Middle frontal gyrus (tissue), 1 donor: ENCODE data around the gene ASB16.
A peak's percentile ranks its signal among the peaks of the same experiment; 100 is the strongest.
"Not testable (repeated sequence)": the region's sequence is repeated elsewhere in the genome, so short reads cannot be mapped to it uniquely, and the experiment has no call there.

Experiments
- DNase-seq: peaks from one replicate; pipeline ENCODE4 v3.0.0-alpha.2; 2015; ENCODE audit warnings: low spot score; ENCODE audit errors: extremely low spot score

Gene ASB16, protein sequence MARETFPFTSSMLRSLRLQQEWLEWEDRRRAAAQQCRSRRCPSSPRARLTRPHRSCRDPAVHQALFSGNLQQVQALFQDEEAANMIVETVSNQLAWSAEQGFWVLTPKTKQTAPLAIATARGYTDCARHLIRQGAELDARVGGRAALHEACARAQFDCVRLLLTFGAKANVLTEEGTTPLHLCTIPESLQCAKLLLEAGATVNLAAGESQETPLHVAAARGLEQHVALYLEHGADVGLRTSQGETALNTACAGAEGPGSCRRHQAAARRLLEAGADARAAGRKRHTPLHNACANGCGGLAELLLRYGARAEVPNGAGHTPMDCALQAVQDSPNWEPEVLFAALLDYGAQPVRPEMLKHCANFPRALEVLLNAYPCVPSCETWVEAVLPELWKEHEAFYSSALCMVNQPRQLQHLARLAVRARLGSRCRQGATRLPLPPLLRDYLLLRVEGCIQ

GRCh38 chr17:44170499-44171201, at the start of gene ASB16:
TSS of gene ASB16 (plus strand) at chr17:44170704. CDS start at chr17:44170790, 86 bp downstream.
- DNase-seq: no peak

DNA sequence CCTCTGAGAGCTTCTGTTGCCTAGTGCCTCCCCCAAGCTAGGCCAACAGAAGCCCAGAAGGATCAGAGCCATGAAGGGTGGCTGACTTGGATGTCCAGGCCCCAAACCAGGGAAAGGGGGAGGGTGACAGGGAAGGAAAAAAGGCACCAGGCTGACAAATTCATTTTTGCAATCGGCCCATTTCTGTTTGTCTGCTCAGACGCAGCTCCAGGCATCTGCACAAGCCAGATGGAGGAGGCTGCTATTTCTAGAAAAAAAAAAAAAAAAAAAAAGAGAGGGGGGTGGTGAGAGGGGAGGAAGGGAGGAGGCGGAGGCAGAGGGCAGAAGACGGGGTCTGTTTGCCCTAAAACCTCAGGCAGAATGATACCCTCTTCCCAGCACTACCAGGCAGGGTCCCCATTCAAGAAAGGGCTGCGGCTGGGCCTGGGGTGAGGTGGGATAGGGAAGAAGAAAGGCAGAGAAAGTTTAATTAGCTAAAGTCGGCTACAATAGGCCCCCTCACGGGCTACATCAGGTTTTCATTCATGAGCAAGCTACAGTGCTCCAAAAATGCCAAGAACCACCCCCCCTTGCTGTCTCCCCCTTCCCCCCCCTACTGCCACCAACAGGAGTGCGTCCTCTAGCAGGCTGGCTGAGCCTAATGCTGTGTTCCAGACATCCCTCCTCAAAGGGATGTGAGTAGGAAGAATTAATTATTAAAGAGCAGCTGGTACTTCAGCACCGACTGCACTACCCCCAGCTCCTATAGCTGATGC, 49.5 kb upstream of the ASB16 start:
- DNase-seq: no peak

DNA sequence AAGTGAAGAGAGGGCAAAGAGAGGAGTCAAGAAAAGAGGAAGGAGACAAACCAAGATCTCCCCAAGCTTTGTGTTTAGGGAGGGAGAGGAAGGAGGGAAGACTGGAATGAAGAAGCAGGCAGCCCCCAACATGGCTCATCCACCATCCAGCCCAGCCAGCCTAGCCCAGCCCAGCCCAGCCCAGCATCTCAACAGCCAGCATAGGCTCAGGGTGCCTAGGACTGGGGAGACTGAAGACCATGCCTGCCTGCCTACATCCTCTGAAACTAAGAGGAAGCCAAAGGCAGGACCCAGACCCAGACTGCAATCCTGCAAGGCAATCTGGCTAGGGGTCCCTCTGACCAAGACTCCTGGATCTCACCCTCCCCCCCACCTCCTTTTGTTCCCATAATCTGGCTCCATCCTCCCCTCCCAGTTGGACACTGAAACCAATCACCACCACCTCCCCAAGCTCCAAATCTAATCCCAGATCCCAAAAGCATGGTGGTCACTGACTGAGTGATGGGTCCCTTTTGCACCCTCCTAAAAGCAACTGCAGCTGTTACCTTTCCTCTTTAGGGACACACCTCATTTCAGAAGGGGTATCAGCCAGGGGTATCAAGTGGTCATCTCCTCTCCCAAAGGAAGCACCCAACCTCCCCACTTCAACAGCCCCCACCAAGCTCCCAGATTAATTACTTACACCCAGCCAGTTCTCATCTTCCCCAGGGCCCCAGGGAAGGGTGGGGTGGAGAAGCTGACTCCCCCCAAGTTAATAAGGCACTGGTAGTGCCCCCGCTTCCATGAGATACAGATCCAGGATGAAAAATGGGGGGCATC, 48.3 kb upstream of the ASB16 start:
- no peak for DNase-seq

- no peak for DNase-seq
Measured at GRCh38 chr17:44122816-44123355, 47.6 kb upstream of the ASB16 start.

DNA sequence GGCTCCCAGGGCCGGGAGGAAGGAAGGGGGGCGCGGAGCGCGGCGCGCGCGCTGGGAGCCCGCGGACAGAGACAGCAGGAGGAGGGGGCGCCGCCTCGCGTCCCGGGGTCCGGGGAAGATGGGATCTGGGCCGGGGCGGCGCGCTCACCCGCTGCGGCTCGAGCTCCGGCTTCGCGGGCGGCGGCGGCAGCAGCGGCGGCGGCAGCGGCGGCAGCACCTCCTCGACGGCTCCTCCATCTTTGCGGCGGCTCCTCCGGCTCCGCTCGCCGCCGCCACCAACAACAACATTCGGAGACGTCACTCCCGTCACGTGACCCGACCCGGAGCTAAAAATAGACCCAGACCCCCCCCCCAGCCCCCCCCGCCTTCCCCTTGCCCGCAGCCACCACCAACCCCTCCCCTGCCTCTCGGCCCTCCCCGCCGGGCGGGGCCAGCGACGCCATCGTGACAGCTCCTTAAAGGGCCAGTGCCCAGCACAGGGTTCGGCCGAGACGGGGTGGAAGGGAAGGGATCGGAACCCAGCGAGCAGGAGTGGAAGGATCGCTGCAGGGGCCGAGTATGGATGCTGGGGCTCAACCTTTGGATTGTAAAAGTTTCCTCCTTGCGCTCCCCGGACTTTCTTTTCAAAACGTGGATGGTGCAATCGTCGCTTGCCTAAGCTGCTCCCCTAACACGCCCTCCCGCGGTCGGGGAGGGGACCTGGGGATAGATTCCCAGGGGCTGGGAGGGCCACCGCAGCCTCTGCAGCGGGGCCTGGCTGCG, 47.0 kb upstream of the ASB16 start, which contains the start of gene HDAC5:
TSS of gene HDAC5 (minus strand) at position 286 of the 762 bp plus-strand sequence. CDS start 6,126 bp downstream, outside the sequence.
- peak; percentile 95 for DNase-seq

DNA sequence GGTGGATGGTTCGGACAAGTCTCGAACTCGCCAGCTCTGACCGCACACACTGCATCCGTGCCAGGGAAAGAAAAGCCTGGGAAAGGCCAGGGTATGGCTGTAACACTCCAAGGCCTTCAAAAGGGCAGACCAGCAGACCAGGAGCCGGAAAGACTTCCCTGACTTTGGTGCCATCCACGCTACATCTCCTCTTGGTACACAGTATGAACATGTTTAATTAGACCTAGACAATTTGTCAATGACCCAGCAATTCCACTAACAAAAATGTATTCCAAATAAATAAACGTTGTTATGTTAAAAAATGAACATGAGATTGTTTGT, 46.4 kb upstream of the ASB16 start:
- DNase-seq: no peak

GRCh38 chr17:44128383-44128782, 42.1 kb upstream of the ASB16 start:
- DNase-seq: no peak

- no peak for DNase-seq
Measured at GRCh38 chr17:44130693-44131349, 39.7 kb upstream of the ASB16 start.

DNA sequence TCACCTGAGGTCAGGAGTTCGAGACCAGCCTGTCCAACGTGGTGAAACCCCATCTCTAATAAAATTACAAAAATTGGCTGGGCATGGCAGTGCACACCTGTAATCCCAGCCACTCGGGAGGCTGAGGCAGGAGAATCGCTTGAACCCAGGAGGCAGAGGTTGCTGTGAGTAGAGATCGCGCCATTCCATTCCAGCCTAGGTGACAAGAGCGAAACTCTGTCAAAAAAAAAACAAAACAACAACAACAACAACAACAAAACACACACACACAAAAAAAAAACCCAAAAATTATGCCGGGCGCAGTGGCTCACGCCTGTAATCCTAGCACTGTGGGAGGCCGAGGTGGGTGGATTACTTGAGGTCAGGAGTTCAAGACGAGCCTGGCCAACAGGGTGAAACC, 39.1 kb upstream of the ASB16 start:
- not testable (repeated sequence) for DNase-seq

GRCh38 chr17:44132275-44132821, 38.2 kb upstream of the ASB16 start:
- DNase-seq: no peak

DNA sequence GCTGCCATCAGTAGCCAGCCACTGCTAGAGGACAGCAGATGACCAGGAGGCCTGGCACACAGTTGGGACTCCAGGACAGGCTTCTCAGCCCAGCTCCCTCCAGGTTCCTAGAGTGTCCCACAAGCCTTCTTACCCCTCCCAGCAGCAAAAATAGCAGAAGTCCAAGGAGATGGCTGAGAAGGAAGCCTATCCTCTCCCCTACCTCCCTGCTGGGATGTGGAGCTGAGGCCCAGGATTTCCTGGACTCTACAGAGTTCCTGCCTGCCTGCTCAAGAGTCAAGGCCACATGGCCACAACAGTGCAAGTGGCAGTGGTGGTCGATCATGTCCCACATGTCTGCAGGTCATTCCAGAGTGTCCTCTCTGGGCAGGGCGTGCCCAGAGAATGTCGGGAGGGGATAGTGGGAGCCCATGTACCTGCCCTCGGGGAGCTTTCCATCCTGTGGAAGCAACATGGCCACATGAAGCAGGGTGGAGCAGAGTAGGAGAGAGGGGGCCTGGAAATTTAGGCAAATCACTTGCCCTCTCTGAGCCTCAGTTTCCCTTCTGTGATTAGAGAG, 36.5 kb upstream of the ASB16 start:
- no peak for DNase-seq

DNA sequence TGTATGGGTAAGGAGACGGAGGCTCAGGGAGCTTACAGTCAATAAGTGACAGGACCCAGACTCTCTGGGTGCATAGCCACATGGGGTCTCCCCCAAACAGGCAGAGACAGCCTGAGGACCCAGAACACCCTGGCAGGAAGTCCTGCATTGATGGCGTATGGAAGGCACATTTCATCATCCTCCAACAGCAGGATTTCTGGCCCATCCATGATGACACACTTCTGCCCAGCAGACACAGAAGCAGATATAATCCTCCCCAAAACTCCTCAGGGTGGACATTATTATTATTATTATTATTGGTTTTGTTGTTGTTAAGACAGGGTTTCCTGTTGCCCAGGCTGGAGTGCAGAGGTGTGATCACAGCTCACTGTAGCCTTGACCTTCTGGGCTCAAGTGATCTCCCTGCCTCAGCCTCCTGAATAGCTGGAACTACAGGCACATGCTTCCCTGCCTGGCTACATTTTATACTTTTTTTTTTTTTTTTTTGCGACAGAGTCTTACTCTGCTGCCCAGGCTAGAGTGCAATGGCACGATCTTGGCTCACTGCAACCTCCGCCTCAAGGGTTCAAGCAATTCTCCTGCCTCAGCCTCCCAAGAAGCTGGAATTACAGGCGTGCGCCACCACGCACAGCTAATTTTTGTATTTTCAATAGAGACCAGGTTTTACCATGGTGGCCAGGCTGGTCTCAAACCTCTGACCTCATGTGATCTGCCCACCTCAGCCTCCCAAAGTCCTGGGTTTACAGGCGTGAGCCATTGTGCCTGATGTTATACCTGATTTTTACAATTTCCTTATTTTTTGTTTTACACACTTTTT, 35.5 kb upstream of the ASB16 start:
- no peak for DNase-seq

GRCh38 chr17:44137891-44138709, 32.4 kb upstream of the ASB16 start:
- peak; percentile 67 for DNase-seq

DNA sequence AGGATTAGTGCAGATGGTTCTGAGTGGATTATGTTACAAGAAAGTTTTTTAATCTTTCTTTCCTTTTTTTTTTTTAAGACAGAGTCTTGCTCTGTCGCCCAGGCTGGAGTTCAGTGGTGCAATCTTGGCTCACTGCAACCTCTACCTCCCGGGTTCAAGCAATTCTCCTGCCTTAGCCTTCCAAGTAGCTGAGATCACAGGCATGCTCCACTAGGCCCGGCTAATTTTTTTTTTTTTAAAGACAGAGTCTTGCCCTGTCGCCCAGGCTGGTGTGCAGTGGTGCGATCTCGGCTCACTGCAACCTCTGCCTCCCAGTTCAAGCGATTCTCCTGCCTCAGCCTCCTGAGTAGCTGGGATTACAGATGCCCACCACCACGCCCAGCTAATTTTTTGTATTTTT, 26.6 kb upstream of the ASB16 start:
- DNase-seq: not testable (repeated sequence)

DNA sequence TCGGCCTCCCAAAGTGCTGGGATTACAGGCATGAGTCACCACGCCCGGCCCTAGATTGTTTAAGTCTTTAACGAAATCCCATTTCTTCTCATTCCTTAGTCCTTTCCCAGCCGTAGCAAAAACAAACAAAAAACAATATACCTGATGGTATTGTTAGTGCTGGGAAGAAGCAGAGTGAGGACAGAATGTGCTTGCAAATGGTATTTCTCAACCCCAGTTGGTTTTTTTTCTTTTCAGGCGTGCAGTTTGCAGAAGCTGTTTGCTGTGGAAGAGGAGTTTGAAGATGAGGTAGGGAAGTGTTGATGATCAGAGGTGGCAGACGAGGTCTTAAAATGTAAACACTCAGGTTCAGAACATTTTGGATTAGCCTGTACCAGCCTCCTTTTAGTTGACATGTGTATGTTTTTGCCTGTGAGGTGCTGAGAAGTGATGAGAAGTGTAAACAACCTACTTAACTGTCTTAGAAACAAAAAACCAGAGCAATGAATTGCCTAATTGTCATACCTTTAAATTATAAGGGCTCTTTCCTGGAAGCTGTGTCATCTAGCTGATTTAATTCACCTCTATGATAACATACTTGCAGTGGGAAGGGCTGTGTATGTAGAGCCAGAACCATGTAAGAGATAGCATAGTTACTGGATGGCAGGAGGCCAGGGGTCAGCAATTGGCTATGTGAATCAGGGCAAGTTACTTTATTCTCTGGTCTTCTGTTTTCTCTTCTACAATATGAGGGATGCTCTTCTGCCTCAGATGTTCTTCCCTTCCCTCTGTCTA, 25.4 kb upstream of the ASB16 start:
- DNase-seq: no peak
